ENCODE measurements around the gene DYDC2.
"Not testable (repeated sequence)": the region's sequence is repeated elsewhere in the genome, so short reads cannot be mapped to it uniquely, and the experiment has no call there.

The DYDC2 gene

GRCh38 chr10:80356989-80357850 is 639 bp downstream of the DYDC2 start:
- ChIA-PET POLR2A (no interaction called here), CTCF (no interaction called here)
- no peak for TF ChIP-seq CTCF (IDR thresholded peaks at IDR 0.05; ENCODE audit: insufficient read depth, low read length, missing control alignments)
- no peak for DNase-seq (ENCODE audit: low read depth, low spot score)
- peak overlapping the region; percentile 8 for H3K4me3 ChIP-seq (ENCODE audit: low read depth, low read length)

- no peak overlapping the region for H3K4me3 ChIP-seq (ENCODE audit: low read depth, low read length)
- DNase-seq (ENCODE audit: low read depth, low spot score): no peak
- CTCF ChIA-PET: no interaction called here
- POLR2A ChIA-PET: no interaction called here
- TF ChIP-seq CTCF (IDR thresholded peaks at IDR 0.05; ENCODE audit: insufficient read depth, low read length, missing control alignments): no peak
These were observed 1.2 kb downstream of the DYDC2 start for GRCh38 chr10:80357851-80358125.

- H3K4me3 ChIP-seq (ENCODE audit: low read depth, low read length); POLR2A ChIA-PET; CTCF ChIA-PET; DNase-seq (ENCODE audit: low read depth, low spot score): not testable (repeated sequence)
These were observed 2.3 kb downstream of the DYDC2 start for GRCh38 chr10:80358925-80359324.

- no peak for TF ChIP-seq CTCF (IDR thresholded peaks at IDR 0.05; ENCODE audit: insufficient read depth, low read length, missing control alignments)
- CTCF ChIA-PET: no interaction called here
- POLR2A ChIA-PET: no interaction called here
- DNase-seq (ENCODE audit: low read depth, low spot score): no peak
- H3K4me3 ChIP-seq (ENCODE audit: low read depth, low read length): no peak overlapping the region
These were observed 3.1 kb downstream of the DYDC2 start for GRCh38 chr10:80359644-80360043.

GRCh38 chr10:80365510-80365909 is 8.9 kb downstream of the DYDC2 start:
- ChIA-PET CTCF (no interaction called here), POLR2A (no interaction called here)
- no peak for DNase-seq (ENCODE audit: low read depth, low spot score)
- TF ChIP-seq CTCF (IDR thresholded peaks at IDR 0.05; ENCODE audit: insufficient read depth, low read length, missing control alignments): no peak
- H3K4me3 ChIP-seq (ENCODE audit: low read depth, low read length): no peak overlapping the region

- no peak for DNase-seq (ENCODE audit: low read depth, low spot score)
- no peak for TF ChIP-seq CTCF (IDR thresholded peaks at IDR 0.05; ENCODE audit: insufficient read depth, low read length, missing control alignments)
- ChIA-PET POLR2A (no interaction called here), CTCF (no interaction called here)
- H3K4me3 ChIP-seq (ENCODE audit: low read depth, low read length): no peak overlapping the region
These were observed 14.9 kb downstream of the DYDC2 start for GRCh38 chr10:80371467-80371866.

GRCh38 chr10:80372675-80373074 is 16.1 kb downstream of the DYDC2 start:
- no peak for TF ChIP-seq CTCF (IDR thresholded peaks at IDR 0.05; ENCODE audit: insufficient read depth, low read length, missing control alignments)
- no peak for DNase-seq (ENCODE audit: low read depth, low spot score)
- no peak overlapping the region for H3K4me3 ChIP-seq (ENCODE audit: low read depth, low read length)
- ChIA-PET CTCF (no interaction called here), POLR2A (no interaction called here)

All from AG04449 (cell line).